Measurements from ENCODE around the gene AGBL1. TPM values are rescaled to one million over a fixed set of nuclear protein-coding genes. Genes with fewer than 3 reads are reported as not detected.

Gene AGBL1
- total and polyA plus RNA-seq, 8 donors: under 0.01 to 0.18 TPM; not detected in 6

DNA sequence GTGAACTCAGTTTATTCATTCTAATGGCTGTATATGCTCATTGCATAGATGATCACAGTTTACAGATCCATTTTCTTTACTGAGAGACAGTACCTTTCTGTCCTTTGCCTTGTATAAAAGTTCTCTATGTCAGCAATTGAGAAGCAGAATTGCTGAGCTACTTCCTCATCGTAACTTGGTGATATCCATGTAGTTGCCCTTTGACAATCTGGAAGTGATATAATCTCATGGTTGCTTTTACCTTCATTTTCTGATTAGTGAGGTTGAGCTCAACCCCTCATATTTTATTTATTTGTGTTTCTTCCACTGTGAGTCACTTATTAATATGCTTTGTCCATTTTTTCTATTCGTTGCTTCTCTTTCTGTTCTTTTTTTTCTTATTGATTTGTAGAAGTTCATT, 696.5 kb downstream of the AGBL1 start:
- 70 to 84% (median 72%) methylated on average over 2 of the region's 2 CpGs for WGBS, 5 donors
- Histone ChIP-seq H3K27me3 (no peaks in the 10 kb centered on the region), H3K36me3 (no peaks in the 10 kb centered on the region), H3K4me1 (no peaks in the 10 kb centered on the region), H3K9me3 (no peaks in the 10 kb centered on the region), H3K27ac (no peak overlapping the region), H3K4me3 (no peak overlapping the region)
- DNase-seq: no peak
- intact Hi-C loops (cut with DNase I; ENCODE audit: low total_unique reads): no loop called here
- TF ChIP-seq POLR2AphosphoS5 (IDR thresholded peaks at IDR 0.05): no peak
- TF ChIP-seq POLR2A (IDR thresholded peaks at IDR 0.05): no peak
- TF ChIP-seq EP300 (IDR thresholded peaks at IDR 0.05): no peak
- TF ChIP-seq, protein P1, sequence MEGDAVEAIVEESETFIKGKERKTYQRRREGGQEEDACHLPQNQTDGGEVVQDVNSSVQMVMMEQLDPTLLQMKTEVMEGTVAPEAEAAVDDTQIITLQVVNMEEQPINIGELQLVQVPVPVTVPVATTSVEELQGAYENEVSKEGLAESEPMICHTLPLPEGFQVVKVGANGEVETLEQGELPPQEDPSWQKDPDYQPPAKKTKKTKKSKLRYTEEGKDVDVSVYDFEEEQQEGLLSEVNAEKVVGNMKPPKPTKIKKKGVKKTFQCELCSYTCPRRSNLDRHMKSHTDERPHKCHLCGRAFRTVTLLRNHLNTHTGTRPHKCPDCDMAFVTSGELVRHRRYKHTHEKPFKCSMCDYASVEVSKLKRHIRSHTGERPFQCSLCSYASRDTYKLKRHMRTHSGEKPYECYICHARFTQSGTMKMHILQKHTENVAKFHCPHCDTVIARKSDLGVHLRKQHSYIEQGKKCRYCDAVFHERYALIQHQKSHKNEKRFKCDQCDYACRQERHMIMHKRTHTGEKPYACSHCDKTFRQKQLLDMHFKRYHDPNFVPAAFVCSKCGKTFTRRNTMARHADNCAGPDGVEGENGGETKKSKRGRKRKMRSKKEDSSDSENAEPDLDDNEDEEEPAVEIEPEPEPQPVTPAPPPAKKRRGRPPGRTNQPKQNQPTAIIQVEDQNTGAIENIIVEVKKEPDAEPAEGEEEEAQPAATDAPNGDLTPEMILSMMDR (IDR thresholded peaks at IDR 0.05): no peak

DNA sequence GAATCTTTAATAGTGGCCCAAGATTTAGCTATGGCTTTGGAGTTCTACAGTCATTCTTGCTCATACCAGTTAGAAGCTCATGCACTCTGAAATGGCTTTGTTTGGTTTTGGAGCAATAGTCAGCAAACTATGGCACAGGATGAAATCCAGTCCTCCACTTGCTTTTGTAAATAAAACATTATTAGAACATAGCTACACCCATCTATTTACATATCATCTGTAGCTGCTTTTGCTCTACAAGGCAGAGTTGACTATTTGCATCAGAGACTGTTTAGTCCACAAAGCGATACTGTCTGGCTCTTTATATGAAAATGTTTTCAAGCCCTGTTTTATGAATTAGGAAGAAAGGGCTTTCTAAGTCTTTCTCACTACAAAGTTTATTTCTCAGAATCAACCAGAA, 716.9 kb downstream of the AGBL1 start:
- no peak overlapping the region for H3K4me3 ChIP-seq
- H3K27me3 ChIP-seq: no peaks in the 10 kb centered on the region
- intact Hi-C loops (cut with DNase I; ENCODE audit: low total_unique reads): no loop called here
- no peaks in the 10 kb centered on the region for H3K4me1 ChIP-seq
- no peaks in the 10 kb centered on the region for H3K36me3 ChIP-seq
- no peak overlapping the region for H3K27ac ChIP-seq
- DNase-seq: no peak
- 58 to 90% (median 84%) methylated on average over 1 of the region's 1 CpG for WGBS, 5 donors
- no peaks in the 10 kb centered on the region for H3K9me3 ChIP-seq
- TF ChIP-seq, protein P1 (IDR thresholded peaks at IDR 0.05): no peak
- TF ChIP-seq EP300 (IDR thresholded peaks at IDR 0.05): no peak
- TF ChIP-seq POLR2AphosphoS5 (IDR thresholded peaks at IDR 0.05): no peak
- TF ChIP-seq POLR2A (IDR thresholded peaks at IDR 0.05): no peak

DNA sequence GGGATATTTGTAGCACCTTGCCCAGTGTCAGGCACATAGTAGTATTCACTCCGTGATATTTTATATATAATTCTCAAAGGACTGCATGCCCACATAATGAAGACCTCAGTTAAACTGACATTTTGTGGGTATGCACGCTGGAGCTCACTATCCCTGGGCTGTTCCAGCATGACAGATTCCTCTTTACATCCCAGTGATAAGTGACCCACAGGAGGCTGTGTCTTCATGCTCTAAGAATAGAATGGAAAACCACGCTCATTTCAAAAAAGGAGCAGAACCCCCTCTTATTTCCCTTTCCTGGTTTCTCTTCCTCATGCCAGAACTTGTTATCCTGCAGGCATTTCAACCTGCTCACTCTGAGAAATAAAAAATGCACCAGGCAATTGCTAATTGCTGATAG, 717.5 kb downstream of the AGBL1 start:
- H3K9me3 ChIP-seq: no peaks in the 10 kb centered on the region
- TF ChIP-seq, protein P1 (IDR thresholded peaks at IDR 0.05): no peak
- TF ChIP-seq EP300 (IDR thresholded peaks at IDR 0.05) (no peak), POLR2AphosphoS5 (IDR thresholded peaks at IDR 0.05) (no peak), POLR2A (IDR thresholded peaks at IDR 0.05) (no peak)
- no peaks in the 10 kb centered on the region for H3K27me3 ChIP-seq
- intact Hi-C loops (cut with DNase I; ENCODE audit: low total_unique reads): no loop called here
- H3K4me3 ChIP-seq: no peak overlapping the region
- H3K4me1 ChIP-seq: no peaks in the 10 kb centered on the region
- 58 to 68% (median 67%) methylated on average over 3 of the region's 3 CpGs for WGBS, 5 donors
- no peak for DNase-seq
- no peak overlapping the region for H3K27ac ChIP-seq
- H3K36me3 ChIP-seq: no peaks in the 10 kb centered on the region

DNA sequence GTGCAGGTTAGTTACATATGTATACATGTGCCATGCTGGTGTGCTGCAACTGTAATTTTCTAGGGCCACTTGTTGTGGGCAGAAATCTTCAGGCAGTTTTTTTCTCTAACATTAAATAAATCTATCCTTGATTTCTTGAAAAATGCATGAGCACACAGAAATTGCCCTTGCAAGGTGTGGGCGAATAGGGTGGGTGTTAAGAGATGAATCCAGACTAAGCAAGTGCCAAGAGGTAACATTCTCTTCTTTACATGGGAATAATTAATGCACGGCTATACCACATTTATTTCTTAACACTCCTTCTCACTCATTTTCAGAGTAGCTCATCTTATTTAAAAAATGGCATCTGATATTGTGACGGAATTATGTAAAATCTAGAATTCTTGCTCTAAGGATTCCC, 719.6 kb downstream of the AGBL1 start:
- DNase-seq: no peak
- intact Hi-C loops (cut with DNase I; ENCODE audit: low total_unique reads): no loop called here
- Histone ChIP-seq H3K36me3 (no peaks in the 10 kb centered on the region), H3K27me3 (no peaks in the 10 kb centered on the region), H3K27ac (no peak overlapping the region), H3K4me1 (no peaks in the 10 kb centered on the region), H3K4me3 (no peak overlapping the region), H3K9me3 (no peaks in the 10 kb centered on the region)
- WGBS, 5 donors: 91 to 96% (median 93%) methylated on average over 3 of the region's 3 CpGs
- no peak for TF ChIP-seq POLR2AphosphoS5 (IDR thresholded peaks at IDR 0.05)
- no peak for TF ChIP-seq EP300 (IDR thresholded peaks at IDR 0.05)
- no peak for TF ChIP-seq POLR2A (IDR thresholded peaks at IDR 0.05)
- TF ChIP-seq, protein P1 (IDR thresholded peaks at IDR 0.05): no peak
